Left forelimb (tissue), 1 donor: Measurements from ENCODE around the gene CALCOCO1.

Experiments used
- DNase-seq: peaks from one replicate; pipeline ENCODE4 v3.0.0-alpha.2; 2018; ENCODE audit warnings: low spot score

CALCOCO1 gene

GRCh38 chr12:53659571-53659981 is 67.7 kb downstream of the CALCOCO1 start:
- DNase-seq, result no peak

GRCh38 chr12:53659011-53659551 is 68.2 kb downstream of the CALCOCO1 start:
- no peak for DNase-seq
